Loucy (cell line): ENCODE results near the gene C17orf113.

Source experiments
- CTCF ChIP-seq: fragments of 200-600 bp; sonication (generic); conservative IDR thresholded peaks from 2 replicates; pipeline ENCODE4 v1.5.1; 2014; ENCODE audit warnings: mild to moderate bottlenecking, antibody characterized with exemption, low read length
- EZH2phosphoT487 ChIP-seq: fragments of 200-600 bp; IDR thresholded peaks from 2 replicates; pipeline ENCODE4 v1.6.1; 2018; ENCODE audit warnings: antibody characterized with exemption, mild to moderate bottlenecking, moderate library complexity, borderline replicate concordance

GRCh38 chr17:42041619-42042018 lies 8.8 kb downstream of the C17orf113 start:
- TF ChIP-seq CTCF = no peak
- no peak for TF ChIP-seq EZH2phosphoT487
